Measurements from ENCODE around the gene TSEN54.

TSEN54 gene

GRCh38 chr17:75512926-75513640, 3.2 kb upstream of the TSEN54 start:
- DNase-seq (ENCODE audit: low spot score): no peak
- TF ChIP-seq, protein P1, sequence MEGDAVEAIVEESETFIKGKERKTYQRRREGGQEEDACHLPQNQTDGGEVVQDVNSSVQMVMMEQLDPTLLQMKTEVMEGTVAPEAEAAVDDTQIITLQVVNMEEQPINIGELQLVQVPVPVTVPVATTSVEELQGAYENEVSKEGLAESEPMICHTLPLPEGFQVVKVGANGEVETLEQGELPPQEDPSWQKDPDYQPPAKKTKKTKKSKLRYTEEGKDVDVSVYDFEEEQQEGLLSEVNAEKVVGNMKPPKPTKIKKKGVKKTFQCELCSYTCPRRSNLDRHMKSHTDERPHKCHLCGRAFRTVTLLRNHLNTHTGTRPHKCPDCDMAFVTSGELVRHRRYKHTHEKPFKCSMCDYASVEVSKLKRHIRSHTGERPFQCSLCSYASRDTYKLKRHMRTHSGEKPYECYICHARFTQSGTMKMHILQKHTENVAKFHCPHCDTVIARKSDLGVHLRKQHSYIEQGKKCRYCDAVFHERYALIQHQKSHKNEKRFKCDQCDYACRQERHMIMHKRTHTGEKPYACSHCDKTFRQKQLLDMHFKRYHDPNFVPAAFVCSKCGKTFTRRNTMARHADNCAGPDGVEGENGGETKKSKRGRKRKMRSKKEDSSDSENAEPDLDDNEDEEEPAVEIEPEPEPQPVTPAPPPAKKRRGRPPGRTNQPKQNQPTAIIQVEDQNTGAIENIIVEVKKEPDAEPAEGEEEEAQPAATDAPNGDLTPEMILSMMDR (IDR thresholded peaks at IDR 0.05; ENCODE audit: extremely low read depth, insufficient read depth, missing control alignments): no peak
- in situ Hi-C loops (cut with MboI; ENCODE audit: low pct_unique_long_range_greater_than_20kb, low sequenced_read_pairs, unreplicated experiment): no loop called here

GRCh38 chr17:75513641-75514000, 2.7 kb upstream of the TSEN54 start:
- in situ Hi-C loops (cut with MboI; ENCODE audit: low pct_unique_long_range_greater_than_20kb, low sequenced_read_pairs, unreplicated experiment): no loop called here
- DNase-seq (ENCODE audit: low spot score): no peak
- TF ChIP-seq, protein P1 (IDR thresholded peaks at IDR 0.05; ENCODE audit: extremely low read depth, insufficient read depth, missing control alignments): no peak

GRCh38 chr17:75514299-75514918, 1.9 kb upstream of the TSEN54 start:
- no peak for DNase-seq (ENCODE audit: low spot score)
- in situ Hi-C loops (cut with MboI; ENCODE audit: low pct_unique_long_range_greater_than_20kb, low sequenced_read_pairs, unreplicated experiment): no loop called here
- TF ChIP-seq, protein P1 (IDR thresholded peaks at IDR 0.05; ENCODE audit: extremely low read depth, insufficient read depth, missing control alignments): no peak

- TF ChIP-seq, protein P1 (IDR thresholded peaks at IDR 0.05; ENCODE audit: extremely low read depth, insufficient read depth, missing control alignments): no peak
- DNase-seq (ENCODE audit: low spot score): no peak
- in situ Hi-C loops (cut with MboI; ENCODE audit: low pct_unique_long_range_greater_than_20kb, low sequenced_read_pairs, unreplicated experiment): no loop called here
These were observed 1.3 kb upstream of the TSEN54 start for GRCh38 chr17:75514919-75515495.

DNA sequence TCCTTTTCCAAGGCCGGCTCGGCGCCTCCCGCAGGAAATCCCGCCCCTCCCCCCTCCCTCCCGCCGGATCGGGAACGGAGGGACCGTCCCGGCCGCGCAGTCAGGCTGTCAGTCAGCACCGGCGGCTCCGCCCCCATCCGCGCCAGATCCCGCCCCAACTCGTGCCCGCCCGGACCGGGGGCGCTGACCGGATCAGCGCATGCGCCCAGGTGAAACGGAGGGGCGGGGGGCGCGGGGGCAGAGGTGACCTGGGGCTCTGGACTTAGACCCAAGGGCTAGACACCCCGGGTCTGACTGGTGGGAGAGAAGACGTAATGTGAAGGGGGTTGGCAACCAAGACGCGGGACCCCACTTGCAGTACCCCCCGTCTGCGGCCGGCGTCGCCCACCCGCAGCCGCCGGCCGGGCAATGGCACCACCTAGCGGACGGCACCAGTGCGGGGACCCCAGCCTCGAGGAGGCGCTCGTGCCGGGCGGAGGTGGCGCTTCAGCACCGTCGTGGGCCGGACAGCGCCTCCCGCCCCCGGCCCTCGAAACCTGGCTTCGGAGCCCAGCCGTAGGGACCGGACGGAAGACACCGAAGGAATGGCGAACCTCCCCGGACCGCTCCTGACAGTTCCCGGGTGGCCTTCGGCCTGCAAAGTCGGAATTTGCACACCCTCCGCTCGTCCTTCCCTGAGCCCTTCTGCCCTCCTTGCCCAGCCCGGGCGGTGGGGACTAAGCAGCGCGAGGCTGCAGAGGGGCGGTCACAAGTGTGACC, 653 bp upstream of the TSEN54 start, which contains the start of gene CASKIN2:
CASKIN2 (minus strand) TSS at position 42 of the 759 bp plus-strand sequence. CDS start 1,733 bp downstream, outside the sequence.
- in situ Hi-C loops (cut with MboI; ENCODE audit: low pct_unique_long_range_greater_than_20kb, low sequenced_read_pairs, unreplicated experiment): no loop called here
- DNase-seq (ENCODE audit: low spot score): peak; percentile 99
- TF ChIP-seq, protein P1 (IDR thresholded peaks at IDR 0.05; ENCODE audit: extremely low read depth, insufficient read depth, missing control alignments): peak; percentile 99

DNA sequence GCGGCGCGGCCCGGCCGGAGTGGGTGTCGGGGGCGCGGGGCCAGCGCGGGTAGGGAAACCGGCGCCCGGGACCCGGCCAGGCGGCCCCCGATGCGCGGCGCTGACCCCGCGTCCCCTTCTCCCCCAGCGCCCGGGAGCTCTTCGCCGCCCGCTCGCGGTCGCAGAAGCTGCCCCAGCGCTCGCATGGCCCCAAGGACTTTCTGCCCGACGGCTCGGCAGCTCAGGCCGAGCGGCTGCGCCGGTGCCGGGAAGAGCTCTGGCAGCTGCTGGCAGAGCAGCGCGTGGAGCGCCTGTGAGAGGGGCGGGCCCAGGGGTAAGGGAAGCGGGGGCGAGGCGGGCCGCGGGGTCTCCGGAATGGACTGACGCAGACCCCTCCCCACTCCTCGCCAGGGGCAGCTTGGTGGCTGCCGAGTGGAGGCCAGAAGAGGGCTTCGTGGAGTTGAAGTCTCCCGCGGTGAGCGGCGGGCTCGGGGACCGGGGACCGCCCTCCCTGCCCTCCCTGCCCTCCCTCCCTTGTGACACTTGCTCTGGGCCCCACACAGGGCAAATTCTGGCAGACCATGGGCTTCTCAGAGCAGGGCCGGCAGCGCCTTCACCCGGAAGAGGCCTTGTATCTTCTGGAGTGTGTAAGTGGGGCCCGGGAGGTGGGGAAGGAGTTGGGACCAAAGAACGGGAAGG, 430 bp downstream of the TSEN54 start:
- in situ Hi-C loops (cut with MboI; ENCODE audit: low pct_unique_long_range_greater_than_20kb, low sequenced_read_pairs, unreplicated experiment): no loop called here
- DNase-seq (ENCODE audit: low spot score): no peak
- TF ChIP-seq, protein P1 (IDR thresholded peaks at IDR 0.05; ENCODE audit: extremely low read depth, insufficient read depth, missing control alignments): no peak

All from GM13977 (cell line).